HG02884 (cell line): ENCODE results near the gene DND1.
"Not testable (repeated sequence)": the region's sequence is repeated elsewhere in the genome, so short reads cannot be mapped to it uniquely, and the experiment has no call there.

Experiments used
- ATAC-seq: cut with Tn5 transposase; IDR thresholded peaks from one replicate; pipeline ENCODE4 v1.9.1; 2021; ENCODE audit warnings: mild to moderate bottlenecking, moderate library complexity; ENCODE audit not compliant: unreplicated experiment

DND1 gene

GRCh38 chr5:140631831-140632365 lies 41.5 kb downstream of the DND1 start:
- peak; percentile 30 for ATAC-seq

DNA sequence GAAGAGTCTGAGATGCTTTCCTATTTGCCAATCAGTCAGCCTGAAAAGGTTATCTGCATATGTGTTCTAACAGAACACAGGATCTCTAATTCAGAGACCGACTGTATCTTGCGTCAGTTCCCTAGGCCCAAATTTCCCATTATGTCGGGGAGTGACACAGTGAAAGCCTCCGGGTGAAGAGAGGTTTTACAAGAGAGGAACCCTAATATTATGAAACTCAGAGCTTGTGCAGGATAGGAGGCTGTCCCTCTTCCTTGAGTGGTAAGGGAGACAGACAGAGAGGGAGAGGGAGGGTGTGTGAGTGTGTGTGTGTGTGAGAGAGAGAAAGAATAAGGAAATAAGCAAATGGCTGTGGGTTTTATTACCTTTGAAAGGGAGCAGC lies 42.3 kb downstream of the DND1 start:
- no peak for ATAC-seq

GRCh38 chr5:140630292-140631035 lies 42.9 kb downstream of the DND1 start:
- ATAC-seq: no peak

- no peak for ATAC-seq
Measured at GRCh38 chr5:140628711-140629110, 44.7 kb downstream of the DND1 start.

GRCh38 chr5:140627972-140628371 lies 45.4 kb downstream of the DND1 start:
- ATAC-seq: no peak

- ATAC-seq: not testable (repeated sequence)
Measured at GRCh38 chr5:140624886-140625285, 48.5 kb downstream of the DND1 start.

DNA sequence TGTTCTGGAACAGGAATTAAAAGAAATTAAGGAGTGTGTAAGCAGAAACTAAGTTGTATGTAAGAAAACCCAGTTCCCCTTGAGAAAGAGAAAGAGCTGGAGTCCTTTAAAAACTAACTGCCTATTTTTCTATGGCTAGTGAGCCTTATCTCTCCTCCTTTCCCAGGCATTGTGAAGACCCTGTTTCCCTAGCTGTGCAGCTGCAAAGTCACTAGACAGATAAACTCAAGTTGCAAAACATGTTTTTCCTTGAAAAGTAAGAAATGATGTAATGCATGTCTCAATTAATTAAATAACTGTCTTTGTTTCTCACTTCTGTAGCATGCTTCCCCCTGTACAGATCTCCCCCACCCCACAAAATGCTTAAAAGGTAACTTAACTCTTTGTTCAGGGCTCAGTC lies 50.3 kb downstream of the DND1 start:
- not testable (repeated sequence) for ATAC-seq

DNA sequence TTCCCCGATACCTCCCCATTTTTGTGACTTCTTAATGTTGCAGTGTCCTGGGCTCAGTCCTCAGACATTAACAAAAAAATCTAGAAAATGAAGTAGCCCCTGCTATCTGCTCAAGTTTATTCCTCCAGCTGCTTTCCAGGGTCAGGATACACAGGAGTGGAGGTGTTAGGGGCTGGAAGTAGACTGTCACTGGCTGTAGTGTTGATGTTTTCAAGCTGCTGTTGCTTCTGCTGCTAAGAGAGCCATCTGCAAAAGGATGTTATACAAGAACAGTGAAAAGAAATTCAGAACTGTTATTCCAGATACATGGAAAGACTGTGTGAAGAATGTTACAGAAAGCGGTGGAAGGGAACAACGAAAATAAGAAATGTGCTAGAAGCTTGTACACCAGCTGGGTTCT lies 51.1 kb downstream of the DND1 start:
- no peak for ATAC-seq
